ENCODE measurements around the gene ADISSP. TPM values are rescaled to one million over a fixed set of nuclear protein-coding genes. Genes with fewer than 3 reads are reported as not detected.

ADISSP gene
- total and polyA plus RNA-seq, 2 of the 13 experiments (the other 11 are each of a cell fraction or from before 2014, with no cell fraction given), result 38.3 to 90.6 TPM

DNA sequence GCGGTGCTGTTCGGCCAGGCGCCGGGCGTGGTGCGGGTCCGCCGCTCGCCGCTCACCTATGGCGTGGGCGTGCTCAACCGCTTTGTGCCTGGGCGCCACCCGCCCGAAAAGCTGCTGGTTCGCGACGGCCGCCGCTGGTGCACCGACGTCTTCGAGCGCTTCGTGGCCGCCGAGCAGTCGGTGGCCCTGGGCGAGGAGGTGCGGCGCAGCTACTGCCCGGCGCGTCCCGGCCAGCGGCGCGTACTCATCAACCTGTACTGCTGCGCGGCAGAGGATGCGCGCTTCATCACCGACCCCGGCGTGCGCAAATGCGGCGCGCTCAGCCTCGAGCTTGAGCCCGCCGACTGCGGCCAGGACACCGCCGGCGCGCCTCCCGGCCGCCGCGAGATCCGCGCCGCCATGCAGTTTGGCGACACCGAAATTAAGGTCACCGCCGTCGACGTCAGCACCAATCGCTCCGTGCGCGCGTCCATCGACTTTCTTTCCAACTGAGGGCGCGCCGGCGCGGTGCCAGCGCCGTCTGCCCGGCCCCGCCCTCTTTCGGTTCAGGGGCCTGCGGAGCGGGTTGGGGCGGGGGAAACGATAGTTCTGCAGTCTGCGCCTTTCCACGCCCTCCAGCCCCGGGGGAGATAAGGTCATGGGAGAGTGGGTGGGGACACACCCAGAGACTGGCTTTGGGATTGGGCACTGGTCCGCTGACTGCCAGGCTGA, 15.7 kb downstream of the ADISSP start:
- CTCF ChIA-PET (ENCODE audit: low intra/inter-chr PET ratio, low total read pairs), result interaction anchor here (1.5 to 1.7 kb wide), 2 partner anchors 66 to 75 kb away, joined by 6 read pairs; no protein-coding TSS in a partner anchor
- intact Hi-C loops (cut with micrococcal nuclease; ENCODE audit: unreplicated experiment), result loop anchor here (2.0 kb wide), 1 partner anchor 67 kb away; no protein-coding TSS in a partner anchor
- in situ Hi-C loops (cut with HindIII; ENCODE audit: extremely low pct_ligation_motif_present, low pct_unique_long_range_greater_than_20kb), result no loop called here
- Histone ChIP-seq H2AFZ (ENCODE audit: low read length) (no peak overlapping the region), H4K20me1 (ENCODE audit: insufficient read depth, low read length) (no peaks in the 10 kb centered on the region), H3K36me3 (replicated peaks in 1 of 2; ENCODE audit: control insufficient read depth in 1 of 2, insufficient read depth in 2 of 2, low read length in 2 of 2) (peaks cover 13 to 17% of the 10 kb centered on the region in 2 experiments; a peak in 4 of 5 replicates), H3K9ac (ENCODE audit: insufficient read depth, low read depth, low read length) (no peak overlapping the region), H3K27ac (ENCODE audit: extremely low read length, insufficient read depth, low read length) (no peak overlapping the region), H3K4me2 (ENCODE audit: low read depth, low read length) (no peak overlapping the region), H3K27me3 (ENCODE audit: control insufficient read depth in 1 of 2, insufficient read depth in 2 of 2, low read length in 2 of 2) (peaks cover 2 to 24% of the 10 kb centered on the region in 2 experiments; a peak in 4 of 5 replicates), H3K4me3 (replicated peaks in 1 of 3; ENCODE audit: insufficient read depth in 1 of 3, low read depth in 2 of 3, low read length in 3 of 3) (no peak overlapping the region), H3K9me3 (ENCODE audit: low read length) (no peaks in the 10 kb centered on the region), H3K4me1 (ENCODE audit: insufficient read depth, low read length) (peaks cover 32% of the 10 kb centered on the region), H3K79me2 (ENCODE audit: insufficient read depth, low read length) (no peaks in the 10 kb centered on the region)
- TF ChIP-seq ZNF768 (CRISPR knock-in tag; IDR thresholded peaks at IDR 0.05) (0 out of 2 replicates have a peak, but pooled peaks have one; percentile 13), POLR2G (IDR thresholded peaks at IDR 0.05; ENCODE audit: low read depth, low read length) (0 out of 2 replicates have a peak, but pooled peaks have one; percentile 8), ZSCAN30 (CRISPR knock-in tag; IDR thresholded peaks at IDR 0.05) (no peak), RBFOX2 (IDR thresholded peaks at IDR 0.05; ENCODE audit: low read depth, low read length) (0 out of 2 replicates have a peak, but pooled peaks have one; percentile 23), AGO2 (optimal IDR thresholded peaks at IDR 0.05; ENCODE audit: low read depth, low read length) (peak; percentile 82), HOXA3 (CRISPR knock-in tag; IDR thresholded peaks at IDR 0.05) (0 out of 2 replicates have a peak, but pooled peaks have one; percentile 27), DNMT1 (CRISPR knock-in tag; IDR thresholded peaks at IDR 0.05) (peak; percentile 84; the same call in 1 of the 2 replicates)
- TF ChIP-seq, protein P1, sequence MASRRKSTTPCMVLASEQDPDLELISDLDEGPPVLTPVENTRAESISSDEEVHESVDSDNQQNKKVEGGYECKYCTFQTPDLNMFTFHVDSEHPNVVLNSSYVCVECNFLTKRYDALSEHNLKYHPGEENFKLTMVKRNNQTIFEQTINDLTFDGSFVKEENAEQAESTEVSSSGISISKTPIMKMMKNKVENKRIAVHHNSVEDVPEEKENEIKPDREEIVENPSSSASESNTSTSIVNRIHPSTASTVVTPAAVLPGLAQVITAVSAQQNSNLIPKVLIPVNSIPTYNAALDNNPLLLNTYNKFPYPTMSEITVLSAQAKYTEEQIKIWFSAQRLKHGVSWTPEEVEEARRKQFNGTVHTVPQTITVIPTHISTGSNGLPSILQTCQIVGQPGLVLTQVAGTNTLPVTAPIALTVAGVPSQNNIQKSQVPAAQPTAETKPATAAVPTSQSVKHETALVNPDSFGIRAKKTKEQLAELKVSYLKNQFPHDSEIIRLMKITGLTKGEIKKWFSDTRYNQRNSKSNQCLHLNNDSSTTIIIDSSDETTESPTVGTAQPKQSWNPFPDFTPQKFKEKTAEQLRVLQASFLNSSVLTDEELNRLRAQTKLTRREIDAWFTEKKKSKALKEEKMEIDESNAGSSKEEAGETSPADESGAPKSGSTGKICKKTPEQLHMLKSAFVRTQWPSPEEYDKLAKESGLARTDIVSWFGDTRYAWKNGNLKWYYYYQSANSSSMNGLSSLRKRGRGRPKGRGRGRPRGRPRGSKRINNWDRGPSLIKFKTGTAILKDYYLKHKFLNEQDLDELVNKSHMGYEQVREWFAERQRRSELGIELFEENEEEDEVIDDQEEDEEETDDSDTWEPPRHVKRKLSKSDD (CRISPR knock-in tag; IDR thresholded peaks at IDR 0.05; ENCODE audit: low read depth), result 0 out of 2 replicates have a peak, but pooled peaks have one; percentile 60
- TF ChIP-seq, protein P2, sequence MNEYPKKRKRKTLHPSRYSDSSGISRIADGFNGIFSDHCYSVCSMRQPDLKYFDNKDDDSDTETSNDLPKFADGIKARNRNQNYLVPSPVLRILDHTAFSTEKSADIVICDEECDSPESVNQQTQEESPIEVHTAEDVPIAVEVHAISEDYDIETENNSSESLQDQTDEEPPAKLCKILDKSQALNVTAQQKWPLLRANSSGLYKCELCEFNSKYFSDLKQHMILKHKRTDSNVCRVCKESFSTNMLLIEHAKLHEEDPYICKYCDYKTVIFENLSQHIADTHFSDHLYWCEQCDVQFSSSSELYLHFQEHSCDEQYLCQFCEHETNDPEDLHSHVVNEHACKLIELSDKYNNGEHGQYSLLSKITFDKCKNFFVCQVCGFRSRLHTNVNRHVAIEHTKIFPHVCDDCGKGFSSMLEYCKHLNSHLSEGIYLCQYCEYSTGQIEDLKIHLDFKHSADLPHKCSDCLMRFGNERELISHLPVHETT (CRISPR knock-in tag; conservative IDR thresholded peaks at IDR 0.05), result no peak
- no peak for FAIRE-seq
- POLR2A ChIA-PET, result interaction anchor here (2.8 kb wide), 1 partner anchor 16 kb away, joined by 11 read pairs; the partner anchor contains the start of gene ADISSP
- no TSS peak for BruUV-seq (replicated peaks)
- ATAC-seq, result no peak
- WGBS (ENCODE audit: low lambda C conversion rate), result 96% methylated on average over 95 of the region's 95 CpGs
- no peak for DNase-seq (ENCODE audit: low spot score)

Measured in HepG2 (cell line).